HFFc6 (cell line): ENCODE measurements around the gene CLEC17A. TPM values are rescaled to one million over a fixed set of nuclear protein-coding genes. Genes with fewer than 3 reads are reported as not detected.
"Not testable (repeated sequence)": the region's sequence is repeated elsewhere in the genome, so short reads cannot be mapped to it uniquely, and the experiment has no call there.

Experiments used
- DNase-seq: peaks from one replicate; pipeline ENCODE4 v3.0.0-alpha.2; 2018
- H3K27ac Mint-ChIP-seq: 2 replicates; pipeline ENCODE4 v1.8.0; 2020; ENCODE audit warnings: mild to moderate bottlenecking, mixed read lengths
- H3K27me3 Mint-ChIP-seq: 2 replicates; pipeline ENCODE4 v1.8.0; 2021; ENCODE audit warnings: mild to moderate bottlenecking, moderate library complexity, mixed read lengths; ENCODE audit not compliant: insufficient read depth
- H3K36me3 Mint-ChIP-seq: 2 replicates; pipeline ENCODE4 v1.8.0; 2021; ENCODE audit warnings: low read depth, mixed read lengths
- H3K4me1 Mint-ChIP-seq: 2 replicates; pipeline ENCODE4 v1.8.0; 2020; ENCODE audit warnings: low read depth, mixed read lengths
- H3K4me3 Mint-ChIP-seq: 2 replicates; pipeline ENCODE4 v1.8.0; 2020; ENCODE audit warnings: mild to moderate bottlenecking, moderate library complexity, mixed read lengths
- H3K9me3 Mint-ChIP-seq: 2 replicates; pipeline ENCODE4 v1.8.0; 2020; ENCODE audit warnings: mild to moderate bottlenecking, mixed read lengths
- CTCF ChIP-seq: fragments of 200-600 bp; sonication (generic); IDR thresholded peaks from 2 replicates; pipeline ENCODE4 v1.5.0; 2021; ENCODE audit warnings: antibody characterized with exemption, mild to moderate bottlenecking
- total RNA-seq, 6 experiments: library from RNA; stranded (reverse); fragmentation: NEBNext Ultra II Directional; extraction: Animal tissue kit (Norgen Biotek cat#: 25700); gene quantifications; 2 replicates in 1 of 6; 3 replicates in 5 of 6; pipeline ENCODE4 v1.2.3, GENCODE V29; 2021

Gene CLEC17A
- total RNA-seq, 6 experiments from 2014 or later: not detected

- Mint-ChIP-seq H3K36me3 (peaks cover 6% of the 10 kb centered on the region; the same call in 1 of the 2 replicates), H3K27ac (no peak overlapping the region), H3K4me1 (no peaks in the 10 kb centered on the region), H3K27me3 (peaks cover 1% of the 10 kb centered on the region; the same call in 1 of the 2 replicates), H3K9me3 (peaks cover 27% of the 10 kb centered on the region), H3K4me3 (no peak overlapping the region)
- no peak for DNase-seq
- TF ChIP-seq CTCF: no peak
Observed at GRCh38 chr19:14616407-14616806, 33.5 kb downstream of the CLEC17A start.

DNA sequence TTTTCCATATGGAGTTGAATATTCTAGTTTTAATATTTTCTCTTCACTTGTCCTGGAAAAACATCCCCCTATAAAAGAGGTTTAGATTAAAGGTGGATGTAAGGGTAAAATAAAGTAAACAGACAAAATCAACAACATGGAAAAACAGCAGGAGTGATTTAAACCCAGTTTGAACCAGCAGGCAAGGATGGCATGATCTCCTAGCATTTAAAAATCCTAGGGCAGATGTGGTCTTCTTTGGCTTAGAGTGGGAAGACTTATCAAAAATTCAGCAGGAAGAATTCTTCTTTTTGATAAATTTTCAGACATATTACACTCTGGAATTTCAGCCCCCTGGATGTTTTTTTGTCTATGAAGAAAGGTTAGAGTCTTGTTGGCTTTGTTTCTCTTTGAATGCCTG, 36.5 kb downstream of the CLEC17A start:
- no peak overlapping the region for H3K4me3 Mint-ChIP-seq
- peaks cover 27% of the 10 kb centered on the region for H3K9me3 Mint-ChIP-seq
- no peak overlapping the region for H3K27ac Mint-ChIP-seq
- DNase-seq: no peak
- TF ChIP-seq CTCF: no peak
- H3K27me3 Mint-ChIP-seq: peaks cover 8% of the 10 kb centered on the region
- no peaks in the 10 kb centered on the region for H3K4me1 Mint-ChIP-seq
- peaks cover 6% of the 10 kb centered on the region; the same call in 1 of the 2 replicates for H3K36me3 Mint-ChIP-seq

DNA sequence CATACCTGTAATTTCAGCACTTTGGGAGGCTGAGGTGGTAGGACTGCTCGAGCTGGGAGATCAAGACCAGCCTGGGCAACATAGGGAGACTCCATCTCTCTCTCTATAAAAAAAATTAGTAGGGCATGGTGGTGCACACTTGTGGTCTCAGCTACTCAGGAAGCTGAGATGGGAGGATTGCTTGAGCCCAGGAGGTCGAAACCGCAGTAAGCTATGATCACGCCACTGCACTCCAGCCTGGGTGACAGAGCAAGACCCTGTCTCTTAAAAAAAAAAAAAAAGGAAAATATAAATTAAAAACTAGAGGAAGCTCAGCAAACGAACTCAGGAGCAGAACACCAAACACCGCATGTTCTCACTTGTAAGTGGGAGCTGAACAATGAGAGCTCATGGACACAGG, 41.6 kb downstream of the CLEC17A start:
- not testable (repeated sequence) for H3K4me1 Mint-ChIP-seq, H3K27me3 Mint-ChIP-seq, H3K4me3 Mint-ChIP-seq, H3K9me3 Mint-ChIP-seq, H3K27ac Mint-ChIP-seq, DNase-seq, H3K36me3 Mint-ChIP-seq

- no peak overlapping the region for H3K27ac Mint-ChIP-seq
- no peak for DNase-seq
- no peak overlapping the region for H3K4me3 Mint-ChIP-seq
- H3K36me3 Mint-ChIP-seq: no peaks in the 10 kb centered on the region
- H3K4me1 Mint-ChIP-seq: no peaks in the 10 kb centered on the region
- H3K27me3 Mint-ChIP-seq: no peaks in the 10 kb centered on the region; the same call in 1 of the 2 replicates
- H3K9me3 Mint-ChIP-seq: no peaks in the 10 kb centered on the region
- no peak for TF ChIP-seq CTCF
Observed at GRCh38 chr19:14629557-14629956, 46.7 kb downstream of the CLEC17A start.

- Mint-ChIP-seq H3K4me1 (no peaks in the 10 kb centered on the region), H3K4me3 (no peak overlapping the region), H3K36me3 (no peaks in the 10 kb centered on the region), H3K27ac (no peak overlapping the region), H3K27me3 (no peaks in the 10 kb centered on the region; the same call in 1 of the 2 replicates), H3K9me3 (no peaks in the 10 kb centered on the region; the same call in 1 of the 2 replicates)
- no peak for TF ChIP-seq CTCF
- peak; percentile 6 for DNase-seq
Observed at GRCh38 chr19:14632286-14632685, 49.4 kb downstream of the CLEC17A start.

GRCh38 chr19:14639536-14640277, 56.8 kb downstream of the CLEC17A start:
- no peak for TF ChIP-seq CTCF
- peaks cover 6% of the 10 kb centered on the region; the same call in 1 of the 2 replicates for H3K9me3 Mint-ChIP-seq

More at GRCh38 chr19:14639536-14640277, 56.8 kb downstream of the CLEC17A start:
- Mint-ChIP-seq H3K4me1 (no peaks in the 10 kb centered on the region), H3K27me3 (no peaks in the 10 kb centered on the region; the same call in 1 of the 2 replicates), H3K27ac (no peak overlapping the region), H3K36me3 (no peaks in the 10 kb centered on the region), H3K4me3 (no peak overlapping the region)
- DNase-seq: no peak
